ENCODE results near the gene ANO9. TPM values are rescaled to one million over a fixed set of nuclear protein-coding genes. Genes with fewer than 3 reads are reported as not detected.

ANO9 gene
- total and polyA plus RNA-seq, 9 donors: 0.12 to 11.4 (median 0.77) TPM

GRCh38 chr11:464316-464715, 22.5 kb upstream of the ANO9 start:
- intact Hi-C loops (cut with DNase I): no loop called here
- WGBS, 3 donors: 93 to 97% (median 93%) methylated on average over 24 of the region's 24 CpGs
- Histone ChIP-seq H3K27me3 (no peaks in the 10 kb centered on the region), H3K4me3 (no peak overlapping the region), H3K36me3 (no peaks in the 10 kb centered on the region), H3K27ac (no peak overlapping the region), H3K4me1 (ENCODE audit: insufficient read depth) (peaks cover 6% of the 10 kb centered on the region), H3K9me3 (no peaks in the 10 kb centered on the region)
- DNase-seq: no peak
- TF ChIP-seq, protein P1, sequence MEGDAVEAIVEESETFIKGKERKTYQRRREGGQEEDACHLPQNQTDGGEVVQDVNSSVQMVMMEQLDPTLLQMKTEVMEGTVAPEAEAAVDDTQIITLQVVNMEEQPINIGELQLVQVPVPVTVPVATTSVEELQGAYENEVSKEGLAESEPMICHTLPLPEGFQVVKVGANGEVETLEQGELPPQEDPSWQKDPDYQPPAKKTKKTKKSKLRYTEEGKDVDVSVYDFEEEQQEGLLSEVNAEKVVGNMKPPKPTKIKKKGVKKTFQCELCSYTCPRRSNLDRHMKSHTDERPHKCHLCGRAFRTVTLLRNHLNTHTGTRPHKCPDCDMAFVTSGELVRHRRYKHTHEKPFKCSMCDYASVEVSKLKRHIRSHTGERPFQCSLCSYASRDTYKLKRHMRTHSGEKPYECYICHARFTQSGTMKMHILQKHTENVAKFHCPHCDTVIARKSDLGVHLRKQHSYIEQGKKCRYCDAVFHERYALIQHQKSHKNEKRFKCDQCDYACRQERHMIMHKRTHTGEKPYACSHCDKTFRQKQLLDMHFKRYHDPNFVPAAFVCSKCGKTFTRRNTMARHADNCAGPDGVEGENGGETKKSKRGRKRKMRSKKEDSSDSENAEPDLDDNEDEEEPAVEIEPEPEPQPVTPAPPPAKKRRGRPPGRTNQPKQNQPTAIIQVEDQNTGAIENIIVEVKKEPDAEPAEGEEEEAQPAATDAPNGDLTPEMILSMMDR (IDR thresholded peaks at IDR 0.05): no peak
- no peak for TF ChIP-seq POLR2A (IDR thresholded peaks at IDR 0.05)
- TF ChIP-seq EP300 (IDR thresholded peaks at IDR 0.05): no peak

GRCh38 chr11:462107-462890, 20.5 kb upstream of the ANO9 start:
- H3K27me3 ChIP-seq: no peaks in the 10 kb centered on the region
- no peaks in the 10 kb centered on the region for H3K4me1 ChIP-seq (ENCODE audit: insufficient read depth)
- H3K36me3 ChIP-seq: no peaks in the 10 kb centered on the region
- 92 to 96% (median 95%) methylated on average over 16 of the region's 16 CpGs for WGBS, 3 donors
- H3K4me3 ChIP-seq: no peak overlapping the region
- DNase-seq: no peak
- intact Hi-C loops (cut with DNase I): no loop called here
- no peak overlapping the region for H3K27ac ChIP-seq
- TF ChIP-seq EP300 (IDR thresholded peaks at IDR 0.05) (no peak), POLR2A (IDR thresholded peaks at IDR 0.05) (no peak)
- TF ChIP-seq, protein P1 (IDR thresholded peaks at IDR 0.05): no peak
- H3K9me3 ChIP-seq: no peaks in the 10 kb centered on the region

- WGBS, 3 donors: 84 to 91% (median 90%) methylated on average over 9 of the region's 9 CpGs
- Histone ChIP-seq H3K27me3 (no peaks in the 10 kb centered on the region), H3K4me3 (no peak overlapping the region), H3K9me3 (no peaks in the 10 kb centered on the region), H3K27ac (no peak overlapping the region), H3K36me3 (no peaks in the 10 kb centered on the region), H3K4me1 (ENCODE audit: insufficient read depth) (no peaks in the 10 kb centered on the region)
- intact Hi-C loops (cut with DNase I): no loop called here
- TF ChIP-seq, protein P1 (IDR thresholded peaks at IDR 0.05): no peak
- no peak for TF ChIP-seq EP300 (IDR thresholded peaks at IDR 0.05)
- TF ChIP-seq POLR2A (IDR thresholded peaks at IDR 0.05): no peak
- DNase-seq: no peak
Measured at GRCh38 chr11:461626-462025, 19.8 kb upstream of the ANO9 start.

DNA sequence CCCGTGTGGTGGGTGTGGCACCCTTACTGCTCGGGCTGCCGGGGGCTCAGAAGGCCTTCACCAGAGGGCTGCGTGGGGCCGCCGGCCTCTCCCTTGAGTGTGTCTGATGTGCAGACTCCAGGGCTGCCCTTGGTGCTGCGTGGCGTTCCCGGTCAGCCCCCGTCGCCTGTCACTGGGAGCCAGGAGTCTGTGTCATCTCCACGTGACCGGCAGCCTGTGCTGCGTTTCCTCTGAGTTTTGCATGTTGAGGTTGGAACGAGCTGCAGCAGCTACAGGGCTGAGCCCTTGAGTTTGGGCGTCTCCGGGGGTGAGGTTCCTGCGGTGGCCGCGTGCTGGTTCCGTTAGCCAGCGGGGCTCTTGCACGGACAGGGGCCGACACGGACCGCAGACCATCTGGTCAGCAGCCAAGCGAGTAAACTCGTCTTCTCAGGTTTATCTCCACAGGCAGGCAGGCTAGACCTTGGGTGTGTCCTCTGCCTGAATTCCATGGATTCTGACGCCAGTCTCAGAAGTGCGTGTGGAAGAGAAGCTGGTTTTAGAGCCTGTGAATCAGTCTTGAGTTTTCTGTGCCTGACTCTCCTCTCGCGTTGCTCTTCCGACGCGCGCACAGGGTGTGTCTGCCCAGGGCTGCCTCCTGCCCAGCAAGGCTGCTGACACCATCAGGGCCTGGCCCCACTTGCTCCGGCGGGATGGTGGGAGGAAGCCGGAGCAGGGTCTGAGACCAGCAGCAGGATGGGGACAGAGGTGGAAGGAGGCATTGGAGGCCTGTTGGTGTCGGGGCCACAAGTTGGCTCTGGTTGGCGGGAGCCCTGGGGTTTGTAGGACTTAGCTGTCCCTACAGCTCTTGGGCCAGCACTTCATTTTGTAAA, 18.8 kb upstream of the ANO9 start:
- DNase-seq: no peak
- intact Hi-C loops (cut with DNase I): no loop called here
- Histone ChIP-seq H3K4me1 (ENCODE audit: insufficient read depth) (no peaks in the 10 kb centered on the region), H3K4me3 (no peak overlapping the region), H3K36me3 (no peaks in the 10 kb centered on the region), H3K27ac (no peak overlapping the region), H3K27me3 (no peaks in the 10 kb centered on the region), H3K9me3 (no peaks in the 10 kb centered on the region)
- 82 to 85% (median 85%) methylated on average over 37 to 41 of the region's 41 CpGs for WGBS, 3 donors
- TF ChIP-seq POLR2A (IDR thresholded peaks at IDR 0.05) (no peak), EP300 (IDR thresholded peaks at IDR 0.05) (no peak)
- TF ChIP-seq, protein P1 (IDR thresholded peaks at IDR 0.05): no peak
